Lower leg skin (tissue), 3 donors: ENCODE data around the gene UQCC2.

Experiments used
- CTCF ChIP-seq, 3 donors: fragments of 450-650 bp; IDR thresholded peaks; one replicate each; pipeline ENCODE4 v1.5.1; 2016; ENCODE audit warnings: antibody characterized with exemption in 3 of 3, mild to moderate bottlenecking in 3 of 3, moderate library complexity in 2 of 3
- POLR2A ChIP-seq, 2 donors: fragments of 450-650 bp; IDR thresholded peaks; one replicate each; pipeline ENCODE4 v1.6.1; 2016 to 2017; ENCODE audit warnings: antibody characterized with exemption in 2 of 2, mild to moderate bottlenecking in 1 of 2, moderate library complexity in 1 of 2

- TF ChIP-seq CTCF (IDR thresholded peaks at IDR 0.05) = no peak
- TF ChIP-seq POLR2A (IDR thresholded peaks at IDR 0.05) = no peak
Measured at GRCh38 chr6:33757113-33757512, 45.6 kb upstream of the UQCC2 start.
